HEK293 (cell line): ENCODE results near the gene PLCG2.

ENCODE experiments used
- CTCF ChIA-PET: fragments of 350-600 bp; formaldehyde crosslinking; extraction: SDS; loops from one replicate; lab custom pipeline; 2021; ENCODE audit warnings: antibody characterized with exemption; lab: Yijun Ruan, JAX
- POLR2A ChIA-PET: fragments of 300-600 bp; formaldehyde crosslinking; extraction: SDS; loops from one replicate; lab custom pipeline; 2020; ENCODE audit warnings: antibody characterized with exemption, inconsistent platforms; lab: Yijun Ruan, JAX
- H3K27ac ChIP-seq: fragments of 200-500 bp; sonication (Bioruptor generic); 2 replicates; pipeline ENCODE4 v1.5.1; 2014; ENCODE audit warnings: low read depth, low read length, control low read depth, inconsistent platforms; ENCODE audit errors: extremely low read depth
- H3K36me3 ChIP-seq, 2 experiments: fragments of 200-500 bp in 1 of 2; sonication (Bioruptor generic) in 1 of 2; 1 replicate in 1 of 2; 2 replicates in 1 of 2; pipeline ENCODE4 v1.5.1; 2014 to 2017; ENCODE audit warnings: inconsistent platforms in 2 of 2, low read length in 2 of 2; ENCODE audit not compliant: control insufficient read depth in 2 of 2, insufficient read depth in 1 of 2
- H3K4me1 ChIP-seq: fragments of 200-500 bp; sonication (Bioruptor generic); 2 replicates; pipeline ENCODE4 v1.5.1; 2014; ENCODE audit warnings: mild to moderate bottlenecking, low read length, inconsistent platforms; ENCODE audit not compliant: control insufficient read depth, insufficient read depth
- H3K4me3 ChIP-seq: 2 replicates; pipeline ENCODE4 v1.5.1; 2011; ENCODE audit warnings: low read depth, mild to moderate bottlenecking, control low read depth, low read length, moderate library complexity
- H3K9me3 ChIP-seq: fragments of 200-500 bp; sonication (Bioruptor generic); 2 replicates; pipeline ENCODE4 v1.5.1; 2014; ENCODE audit warnings: low read depth, low read length, inconsistent platforms; ENCODE audit not compliant: control insufficient read depth, insufficient read depth
- FEZF1 ChIP-seq: fragments of 450-650 bp; formaldehyde crosslinking; IDR thresholded peaks from 2 replicates; pipeline ENCODE4 v1.5.1; 2016; ENCODE audit warnings: missing biosample characterization, missing genetic modification characterization
- HOXD13 ChIP-seq: sonication (generic); formaldehyde crosslinking; IDR thresholded peaks from 2 replicates; pipeline ENCODE4 v1.8.0; 2022; ENCODE audit warnings: missing genetic modification reagents, borderline replicate concordance
- SALL2 ChIP-seq: fragments of 450-650 bp; formaldehyde crosslinking; IDR thresholded peaks from 2 replicates; pipeline ENCODE4 v1.5.0; 2017; ENCODE audit warnings: missing biosample characterization, mild to moderate bottlenecking, missing genetic modification characterization, borderline replicate concordance
- ZNF10 ChIP-seq: fragments of 450-650 bp; formaldehyde crosslinking; IDR thresholded peaks from 2 replicates; pipeline ENCODE4 v1.5.1; 2017; ENCODE audit warnings: missing biosample characterization, missing genetic modification characterization
- ZNF211 ChIP-seq: fragments of 450-650 bp; formaldehyde crosslinking; IDR thresholded peaks from 2 replicates; pipeline ENCODE4 v1.5.1; 2016; ENCODE audit warnings: low read depth, missing biosample characterization, missing genetic modification characterization
- ZNF473 ChIP-seq: fragments of 450-650 bp; formaldehyde crosslinking; IDR thresholded peaks from 2 replicates; pipeline ENCODE4 v1.5.1; 2017; ENCODE audit warnings: missing biosample characterization, missing genetic modification characterization
- ZNF621 ChIP-seq: fragments of 450-650 bp; formaldehyde crosslinking; IDR thresholded peaks from 2 replicates; pipeline ENCODE4 v1.5.1; 2017; ENCODE audit warnings: missing biosample characterization, missing genetic modification characterization
- ZNF791 ChIP-seq: fragments of 450-650 bp; formaldehyde crosslinking; IDR thresholded peaks from 2 replicates; pipeline ENCODE4 v1.5.1; 2016; ENCODE audit warnings: missing biosample characterization, missing genetic modification characterization
- TF ChIP-seq, protein P1 (sequence below): fragments of 450-650 bp; formaldehyde crosslinking; IDR thresholded peaks from 2 replicates; pipeline ENCODE4 v1.5.1; 2017; ENCODE audit warnings: missing biosample characterization, missing genetic modification characterization
- TF ChIP-seq, protein P2 (sequence below): fragments of 450-650 bp; formaldehyde crosslinking; IDR thresholded peaks from 2 replicates; pipeline ENCODE4 v1.5.1; 2016; ENCODE audit warnings: missing biosample characterization, missing genetic modification characterization, borderline replicate concordance
- TF ChIP-seq, protein P3 (sequence below): fragments of 450-650 bp; formaldehyde crosslinking; IDR thresholded peaks from 2 replicates; pipeline ENCODE4 v1.5.1; 2016; ENCODE audit warnings: missing biosample characterization, missing genetic modification characterization, borderline replicate concordance
- TF ChIP-seq, protein P4 (sequence below): fragments of 450-650 bp; formaldehyde crosslinking; IDR thresholded peaks from 2 replicates; pipeline ENCODE4 v1.5.1; 2016; ENCODE audit warnings: missing biosample characterization, missing genetic modification characterization

PLCG2 gene

DNA sequence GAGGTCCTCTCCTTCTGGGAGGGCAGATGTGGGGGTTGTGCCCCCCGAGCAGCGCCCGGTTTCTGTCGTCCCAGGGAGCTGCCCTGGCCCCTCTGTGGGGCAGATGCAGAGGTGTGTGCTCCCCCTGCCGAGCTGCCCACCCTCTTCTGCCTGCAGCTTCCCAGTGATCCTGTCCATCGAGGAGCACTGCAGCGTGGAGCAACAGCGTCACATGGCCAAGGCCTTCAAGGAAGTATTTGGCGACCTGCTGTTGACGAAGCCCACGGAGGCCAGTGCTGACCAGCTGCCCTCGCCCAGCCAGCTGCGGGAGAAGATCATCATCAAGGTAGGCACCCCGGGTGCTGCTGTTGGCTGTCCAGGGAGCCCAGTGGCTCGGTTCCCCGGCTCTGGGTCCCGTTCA lies 121.4 kb downstream of the PLCG2 start (continued):
- TF ChIP-seq, protein P1, sequence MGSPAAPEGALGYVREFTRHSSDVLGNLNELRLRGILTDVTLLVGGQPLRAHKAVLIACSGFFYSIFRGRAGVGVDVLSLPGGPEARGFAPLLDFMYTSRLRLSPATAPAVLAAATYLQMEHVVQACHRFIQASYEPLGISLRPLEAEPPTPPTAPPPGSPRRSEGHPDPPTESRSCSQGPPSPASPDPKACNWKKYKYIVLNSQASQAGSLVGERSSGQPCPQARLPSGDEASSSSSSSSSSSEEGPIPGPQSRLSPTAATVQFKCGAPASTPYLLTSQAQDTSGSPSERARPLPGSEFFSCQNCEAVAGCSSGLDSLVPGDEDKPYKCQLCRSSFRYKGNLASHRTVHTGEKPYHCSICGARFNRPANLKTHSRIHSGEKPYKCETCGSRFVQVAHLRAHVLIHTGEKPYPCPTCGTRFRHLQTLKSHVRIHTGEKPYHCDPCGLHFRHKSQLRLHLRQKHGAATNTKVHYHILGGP (tag by site-specific recombination) = no peak
- TF ChIP-seq, all 188 proteins: peak for 0

DNA sequence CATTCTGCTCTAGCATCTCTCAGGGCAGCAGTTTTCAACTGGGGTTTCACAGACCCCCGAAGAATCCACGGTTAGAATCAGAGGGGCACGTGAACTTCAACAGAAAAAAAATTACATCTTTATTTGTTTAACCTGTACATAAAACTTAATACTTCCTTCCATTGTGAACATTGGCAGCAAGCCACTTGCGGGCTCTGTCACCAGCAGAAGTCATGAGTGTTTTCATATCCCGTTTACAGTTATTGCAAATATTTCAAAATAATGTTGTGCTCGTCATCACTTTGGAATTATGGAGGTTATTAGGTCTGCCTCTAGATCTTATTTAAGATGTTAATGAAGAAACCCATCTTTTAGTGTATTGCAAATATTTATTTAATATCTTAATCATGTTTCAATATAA lies 122.4 kb downstream of the PLCG2 start:
- ChIA-PET CTCF (interaction anchor here (0.7 to 0.9 kb wide), 2 partner anchors 15 to 39 kb away, joined by 3 to 4 read pairs; no protein-coding TSS in a partner anchor), POLR2A (no interaction called here)
- no peak overlapping the region for H3K27ac ChIP-seq
- H3K9me3 ChIP-seq = no peaks in the 10 kb centered on the region
- H3K36me3 ChIP-seq = peaks cover 0 to 19% of the 10 kb centered on the region in 2 experiments; a peak in 2 of 3 replicates
- no peak overlapping the region for H3K4me3 ChIP-seq
- 0 out of 2 replicates have a peak, but pooled peaks cover 3% of the 10 kb centered on the region for H3K4me1 ChIP-seq
- no peak for TF ChIP-seq FEZF1 (tag by site-specific recombination)
- TF ChIP-seq, all 188 proteins: peak for 0

DNA sequence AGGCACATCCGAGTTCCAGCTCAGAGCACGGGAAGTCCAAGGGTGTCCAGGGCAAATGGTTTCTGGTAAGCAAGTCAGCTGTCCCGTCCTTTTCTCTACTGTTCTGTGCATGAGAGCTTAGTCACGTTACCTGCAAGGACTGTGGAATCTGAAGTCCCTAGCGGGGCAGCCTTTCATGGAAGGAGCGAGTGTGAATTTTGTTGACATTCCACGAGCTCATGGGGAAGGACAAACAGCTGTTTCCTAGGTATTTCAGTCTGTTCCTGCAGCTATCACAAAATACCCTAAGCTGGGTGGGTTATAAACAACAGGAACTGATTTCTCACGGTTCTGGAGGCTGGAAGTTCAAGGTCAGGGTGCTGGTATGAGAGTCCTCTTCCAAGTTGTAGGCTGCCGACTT lies 122.9 kb downstream of the PLCG2 start:
- Histone ChIP-seq H3K4me1 (0 out of 2 replicates have a peak, but pooled peaks cover 3% of the 10 kb centered on the region), H3K36me3 (peaks cover 0 to 18% of the 10 kb centered on the region in 2 experiments; a peak in 2 of 3 replicates), H3K9me3 (no peaks in the 10 kb centered on the region), H3K4me3 (no peak overlapping the region), H3K27ac (no peak overlapping the region)
- TF ChIP-seq HOXD13 (CRISPR knock-in tag) = no peak
- TF ChIP-seq ZNF473 (tag by site-specific recombination) = no peak
- TF ChIP-seq, protein P2, sequence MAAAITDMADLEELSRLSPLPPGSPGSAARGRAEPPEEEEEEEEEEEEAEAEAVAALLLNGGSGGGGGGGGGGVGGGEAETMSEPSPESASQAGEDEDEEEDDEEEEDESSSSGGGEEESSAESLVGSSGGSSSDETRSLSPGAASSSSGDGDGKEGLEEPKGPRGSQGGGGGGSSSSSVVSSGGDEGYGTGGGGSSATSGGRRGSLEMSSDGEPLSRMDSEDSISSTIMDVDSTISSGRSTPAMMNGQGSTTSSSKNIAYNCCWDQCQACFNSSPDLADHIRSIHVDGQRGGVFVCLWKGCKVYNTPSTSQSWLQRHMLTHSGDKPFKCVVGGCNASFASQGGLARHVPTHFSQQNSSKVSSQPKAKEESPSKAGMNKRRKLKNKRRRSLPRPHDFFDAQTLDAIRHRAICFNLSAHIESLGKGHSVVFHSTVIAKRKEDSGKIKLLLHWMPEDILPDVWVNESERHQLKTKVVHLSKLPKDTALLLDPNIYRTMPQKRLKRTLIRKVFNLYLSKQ (tag by site-specific recombination) = no peak
- TF ChIP-seq SALL2 (tag by site-specific recombination) = no peak
- TF ChIP-seq, protein P3, sequence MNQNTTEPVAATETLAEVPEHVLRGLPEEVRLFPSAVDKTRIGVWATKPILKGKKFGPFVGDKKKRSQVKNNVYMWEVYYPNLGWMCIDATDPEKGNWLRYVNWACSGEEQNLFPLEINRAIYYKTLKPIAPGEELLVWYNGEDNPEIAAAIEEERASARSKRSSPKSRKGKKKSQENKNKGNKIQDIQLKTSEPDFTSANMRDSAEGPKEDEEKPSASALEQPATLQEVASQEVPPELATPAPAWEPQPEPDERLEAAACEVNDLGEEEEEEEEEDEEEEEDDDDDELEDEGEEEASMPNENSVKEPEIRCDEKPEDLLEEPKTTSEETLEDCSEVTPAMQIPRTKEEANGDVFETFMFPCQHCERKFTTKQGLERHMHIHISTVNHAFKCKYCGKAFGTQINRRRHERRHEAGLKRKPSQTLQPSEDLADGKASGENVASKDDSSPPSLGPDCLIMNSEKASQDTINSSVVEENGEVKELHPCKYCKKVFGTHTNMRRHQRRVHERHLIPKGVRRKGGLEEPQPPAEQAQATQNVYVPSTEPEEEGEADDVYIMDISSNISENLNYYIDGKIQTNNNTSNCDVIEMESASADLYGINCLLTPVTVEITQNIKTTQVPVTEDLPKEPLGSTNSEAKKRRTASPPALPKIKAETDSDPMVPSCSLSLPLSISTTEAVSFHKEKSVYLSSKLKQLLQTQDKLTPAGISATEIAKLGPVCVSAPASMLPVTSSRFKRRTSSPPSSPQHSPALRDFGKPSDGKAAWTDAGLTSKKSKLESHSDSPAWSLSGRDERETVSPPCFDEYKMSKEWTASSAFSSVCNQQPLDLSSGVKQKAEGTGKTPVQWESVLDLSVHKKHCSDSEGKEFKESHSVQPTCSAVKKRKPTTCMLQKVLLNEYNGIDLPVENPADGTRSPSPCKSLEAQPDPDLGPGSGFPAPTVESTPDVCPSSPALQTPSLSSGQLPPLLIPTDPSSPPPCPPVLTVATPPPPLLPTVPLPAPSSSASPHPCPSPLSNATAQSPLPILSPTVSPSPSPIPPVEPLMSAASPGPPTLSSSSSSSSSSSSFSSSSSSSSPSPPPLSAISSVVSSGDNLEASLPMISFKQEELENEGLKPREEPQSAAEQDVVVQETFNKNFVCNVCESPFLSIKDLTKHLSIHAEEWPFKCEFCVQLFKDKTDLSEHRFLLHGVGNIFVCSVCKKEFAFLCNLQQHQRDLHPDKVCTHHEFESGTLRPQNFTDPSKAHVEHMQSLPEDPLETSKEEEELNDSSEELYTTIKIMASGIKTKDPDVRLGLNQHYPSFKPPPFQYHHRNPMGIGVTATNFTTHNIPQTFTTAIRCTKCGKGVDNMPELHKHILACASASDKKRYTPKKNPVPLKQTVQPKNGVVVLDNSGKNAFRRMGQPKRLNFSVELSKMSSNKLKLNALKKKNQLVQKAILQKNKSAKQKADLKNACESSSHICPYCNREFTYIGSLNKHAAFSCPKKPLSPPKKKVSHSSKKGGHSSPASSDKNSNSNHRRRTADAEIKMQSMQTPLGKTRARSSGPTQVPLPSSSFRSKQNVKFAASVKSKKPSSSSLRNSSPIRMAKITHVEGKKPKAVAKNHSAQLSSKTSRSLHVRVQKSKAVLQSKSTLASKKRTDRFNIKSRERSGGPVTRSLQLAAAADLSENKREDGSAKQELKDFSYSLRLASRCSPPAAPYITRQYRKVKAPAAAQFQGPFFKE = no peak
- no peak for TF ChIP-seq ZNF621 (tag by site-specific recombination)
- TF ChIP-seq ZNF10 (tag by site-specific recombination) = no peak
- TF ChIP-seq ZNF211 (tag by site-specific recombination) = no peak
- CTCF ChIA-PET = interaction anchor here (0.7 to 2.4 kb wide), 4 partner anchors 12 to 39 kb away, joined by 3 to 13 read pairs (median 4); no protein-coding TSS in a partner anchor
- POLR2A ChIA-PET = no interaction called here

DNA sequence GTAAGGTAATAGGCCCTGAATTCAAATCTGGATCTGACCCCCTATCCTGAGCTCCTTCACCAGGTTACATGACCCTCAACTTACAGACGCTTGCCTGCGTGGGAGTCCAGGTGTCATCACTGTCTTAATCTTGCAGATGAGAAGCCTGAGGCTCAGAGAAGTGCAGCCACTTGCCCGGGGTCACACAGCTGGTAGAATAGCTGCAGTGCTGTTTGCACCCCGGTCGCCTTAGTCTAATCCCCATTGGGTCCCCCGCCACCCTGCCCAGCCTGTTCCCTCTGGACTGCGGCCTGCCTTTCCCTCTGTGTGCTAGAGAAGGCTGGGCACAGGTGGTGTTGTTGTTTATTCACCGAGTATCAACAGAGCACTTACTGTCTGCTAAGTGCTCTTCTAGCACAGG lies 125.2 kb downstream of the PLCG2 start:
- POLR2A ChIA-PET = no interaction called here

More for the DNA sequence above, 125.2 kb downstream of the PLCG2 start:
- no peak for TF ChIP-seq ZNF791 (tag by site-specific recombination)
- TF ChIP-seq, protein P4, sequence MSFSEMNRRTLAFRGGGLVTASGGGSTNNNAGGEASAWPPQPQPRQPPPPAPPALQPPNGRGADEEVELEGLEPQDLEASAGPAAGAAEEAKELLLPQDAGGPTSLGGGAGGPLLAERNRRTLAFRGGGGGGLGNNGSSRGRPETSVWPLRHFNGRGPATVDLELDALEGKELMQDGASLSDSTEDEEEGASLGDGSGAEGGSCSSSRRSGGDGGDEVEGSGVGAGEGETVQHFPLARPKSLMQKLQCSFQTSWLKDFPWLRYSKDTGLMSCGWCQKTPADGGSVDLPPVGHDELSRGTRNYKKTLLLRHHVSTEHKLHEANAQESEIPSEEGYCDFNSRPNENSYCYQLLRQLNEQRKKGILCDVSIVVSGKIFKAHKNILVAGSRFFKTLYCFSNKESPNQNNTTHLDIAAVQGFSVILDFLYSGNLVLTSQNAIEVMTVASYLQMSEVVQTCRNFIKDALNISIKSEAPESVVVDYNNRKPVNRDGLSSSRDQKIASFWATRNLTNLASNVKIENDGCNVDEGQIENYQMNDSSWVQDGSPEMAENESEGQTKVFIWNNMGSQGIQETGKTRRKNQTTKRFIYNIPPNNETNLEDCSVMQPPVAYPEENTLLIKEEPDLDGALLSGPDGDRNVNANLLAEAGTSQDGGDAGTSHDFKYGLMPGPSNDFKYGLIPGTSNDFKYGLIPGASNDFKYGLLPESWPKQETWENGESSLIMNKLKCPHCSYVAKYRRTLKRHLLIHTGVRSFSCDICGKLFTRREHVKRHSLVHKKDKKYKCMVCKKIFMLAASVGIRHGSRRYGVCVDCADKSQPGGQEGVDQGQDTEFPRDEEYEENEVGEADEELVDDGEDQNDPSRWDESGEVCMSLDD (tag by site-specific recombination) = no peak
- peaks cover 0 to 18% of the 10 kb centered on the region in 2 experiments; a peak in 1 of 3 replicates for H3K36me3 ChIP-seq
- H3K4me1 ChIP-seq = 0 out of 2 replicates have a peak, but pooled peaks cover 3% of the 10 kb centered on the region
- no peaks in the 10 kb centered on the region for H3K9me3 ChIP-seq
- CTCF ChIA-PET = interaction anchor here (2.4 kb wide), 1 partner anchor 14 kb away, joined by 13 read pairs; no protein-coding TSS in a partner anchor
- no peak overlapping the region for H3K4me3 ChIP-seq
- H3K27ac ChIP-seq = no peak overlapping the region
